ENCODE results near the gene CAMK2G.

The CAMK2G gene

DNA sequence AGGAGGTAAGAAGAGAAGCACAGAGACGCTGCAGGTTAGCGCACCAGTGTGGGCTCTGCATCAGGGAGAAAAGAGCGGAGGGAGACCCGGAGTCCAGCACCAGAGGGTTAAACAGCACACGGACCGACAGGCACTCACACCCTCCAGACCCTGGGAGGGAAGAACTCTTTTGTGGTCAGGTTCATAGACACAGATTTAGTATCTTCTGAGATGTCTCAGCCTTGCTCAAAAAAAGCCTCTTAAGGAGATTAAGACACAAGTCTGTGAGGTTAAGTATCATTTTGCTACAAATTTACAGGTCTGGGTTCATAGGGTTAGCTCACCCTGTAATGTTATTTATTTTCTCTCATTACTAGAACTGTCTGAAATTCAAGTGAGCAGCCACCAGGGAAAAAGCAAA lies 46.2 kb downstream of the CAMK2G start:
- TF ChIP-seq, protein P1, sequence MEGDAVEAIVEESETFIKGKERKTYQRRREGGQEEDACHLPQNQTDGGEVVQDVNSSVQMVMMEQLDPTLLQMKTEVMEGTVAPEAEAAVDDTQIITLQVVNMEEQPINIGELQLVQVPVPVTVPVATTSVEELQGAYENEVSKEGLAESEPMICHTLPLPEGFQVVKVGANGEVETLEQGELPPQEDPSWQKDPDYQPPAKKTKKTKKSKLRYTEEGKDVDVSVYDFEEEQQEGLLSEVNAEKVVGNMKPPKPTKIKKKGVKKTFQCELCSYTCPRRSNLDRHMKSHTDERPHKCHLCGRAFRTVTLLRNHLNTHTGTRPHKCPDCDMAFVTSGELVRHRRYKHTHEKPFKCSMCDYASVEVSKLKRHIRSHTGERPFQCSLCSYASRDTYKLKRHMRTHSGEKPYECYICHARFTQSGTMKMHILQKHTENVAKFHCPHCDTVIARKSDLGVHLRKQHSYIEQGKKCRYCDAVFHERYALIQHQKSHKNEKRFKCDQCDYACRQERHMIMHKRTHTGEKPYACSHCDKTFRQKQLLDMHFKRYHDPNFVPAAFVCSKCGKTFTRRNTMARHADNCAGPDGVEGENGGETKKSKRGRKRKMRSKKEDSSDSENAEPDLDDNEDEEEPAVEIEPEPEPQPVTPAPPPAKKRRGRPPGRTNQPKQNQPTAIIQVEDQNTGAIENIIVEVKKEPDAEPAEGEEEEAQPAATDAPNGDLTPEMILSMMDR (IDR thresholded peaks at IDR 0.05; ENCODE audit: low read length): no peak
- TF ChIP-seq EZH2 (IDR thresholded peaks at IDR 0.05; ENCODE audit: borderline replicate concordance, low read length): no peak
- no peak overlapping the region for H3K4me2 ChIP-seq (ENCODE audit: low read length)

DNA sequence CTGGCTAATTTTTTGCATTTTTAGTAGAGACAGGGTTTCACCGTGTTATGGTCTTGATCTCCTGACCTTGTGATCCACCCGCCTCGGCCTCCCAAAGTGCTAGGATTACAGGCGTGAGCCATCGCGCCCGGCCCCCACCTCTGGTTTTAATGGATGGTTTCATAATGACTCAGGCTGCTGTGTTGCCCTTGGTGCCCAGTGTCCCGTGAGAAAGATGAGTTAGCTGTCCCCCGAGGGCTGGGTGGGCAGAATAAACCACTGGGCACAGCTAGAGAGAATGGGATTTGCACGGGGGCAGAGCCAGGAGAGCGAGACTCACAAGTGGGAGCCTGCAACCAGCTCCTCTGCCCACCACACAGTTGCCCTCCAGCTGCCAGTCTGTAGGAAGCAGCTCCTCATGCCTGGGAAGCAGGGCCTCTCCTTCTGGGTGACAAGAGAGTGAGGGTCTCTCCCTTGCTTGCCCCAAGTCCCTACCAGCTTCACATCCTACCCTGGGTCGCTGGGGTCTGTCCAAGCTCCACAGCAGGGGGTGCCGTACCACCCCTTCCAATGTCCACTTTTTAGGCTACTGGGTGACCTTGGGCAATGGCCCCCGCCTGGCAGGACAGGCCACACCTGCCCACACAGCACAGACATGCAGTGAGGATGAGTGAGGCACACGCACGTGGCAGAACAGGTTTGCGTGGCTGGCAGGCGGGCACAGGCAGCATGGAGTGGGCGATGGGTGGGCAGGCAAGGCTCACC lies 46.8 kb downstream of the CAMK2G start:
- Histone ChIP-seq H3K4me3 (ENCODE audit: low read depth, low read length, poor library complexity, severe bottlenecking) (no peak overlapping the region), H3K9me2 (ENCODE audit: low read depth, low read length) (no peaks in the 10 kb centered on the region), H3K4me1 (ENCODE audit: insufficient read depth, low read length, severe bottlenecking) (no peaks in the 10 kb centered on the region), H3K9me3 (ENCODE audit: low read length) (no peaks in the 10 kb centered on the region), H3K9ac (ENCODE audit: low read length) (no peak overlapping the region), H3K27me3 (ENCODE audit: insufficient read depth, low read length) (no peaks in the 10 kb centered on the region), H3K36me3 (ENCODE audit: insufficient read depth, low read length) (peaks cover 18% of the 10 kb centered on the region), H2AFZ (ENCODE audit: low read length) (no peak overlapping the region), H4K20me1 (ENCODE audit: insufficient read depth, low read length) (no peaks in the 10 kb centered on the region), H3K27ac (ENCODE audit: low read depth, low read length, poor library complexity, severe bottlenecking) (no peak overlapping the region), H3K4me2 (ENCODE audit: low read length) (no peak overlapping the region), H3K79me2 (ENCODE audit: insufficient read depth, low read length) (no peaks in the 10 kb centered on the region), H3F3A (ENCODE audit: insufficient read depth, low read length) (no peaks in the 10 kb centered on the region)
- TF ChIP-seq EZH2 (IDR thresholded peaks at IDR 0.05; ENCODE audit: borderline replicate concordance, low read length): no peak
- TF ChIP-seq, protein P1 (IDR thresholded peaks at IDR 0.05; ENCODE audit: low read length): no peak

More for the DNA sequence above, 46.2 kb downstream of the CAMK2G start:
- peaks cover 18% of the 10 kb centered on the region for H3K36me3 ChIP-seq (ENCODE audit: insufficient read depth, low read length)
- no peak overlapping the region for H3K4me3 ChIP-seq (ENCODE audit: low read depth, low read length, poor library complexity, severe bottlenecking)
- no peaks in the 10 kb centered on the region for H3K4me1 ChIP-seq (ENCODE audit: insufficient read depth, low read length, severe bottlenecking)
- H3K9me2 ChIP-seq (ENCODE audit: low read depth, low read length): no peaks in the 10 kb centered on the region
- H3K79me2 ChIP-seq (ENCODE audit: insufficient read depth, low read length): no peaks in the 10 kb centered on the region
- H3F3A ChIP-seq (ENCODE audit: insufficient read depth, low read length): no peaks in the 10 kb centered on the region
- H3K27me3 ChIP-seq (ENCODE audit: insufficient read depth, low read length): no peaks in the 10 kb centered on the region
- no peaks in the 10 kb centered on the region for H3K9me3 ChIP-seq (ENCODE audit: low read length)
- no peaks in the 10 kb centered on the region for H4K20me1 ChIP-seq (ENCODE audit: insufficient read depth, low read length)
- no peak overlapping the region for H3K9ac ChIP-seq (ENCODE audit: low read length)
- no peak overlapping the region for H3K27ac ChIP-seq (ENCODE audit: low read depth, low read length, poor library complexity, severe bottlenecking)
- H2AFZ ChIP-seq (ENCODE audit: low read length): no peak overlapping the region

DNA sequence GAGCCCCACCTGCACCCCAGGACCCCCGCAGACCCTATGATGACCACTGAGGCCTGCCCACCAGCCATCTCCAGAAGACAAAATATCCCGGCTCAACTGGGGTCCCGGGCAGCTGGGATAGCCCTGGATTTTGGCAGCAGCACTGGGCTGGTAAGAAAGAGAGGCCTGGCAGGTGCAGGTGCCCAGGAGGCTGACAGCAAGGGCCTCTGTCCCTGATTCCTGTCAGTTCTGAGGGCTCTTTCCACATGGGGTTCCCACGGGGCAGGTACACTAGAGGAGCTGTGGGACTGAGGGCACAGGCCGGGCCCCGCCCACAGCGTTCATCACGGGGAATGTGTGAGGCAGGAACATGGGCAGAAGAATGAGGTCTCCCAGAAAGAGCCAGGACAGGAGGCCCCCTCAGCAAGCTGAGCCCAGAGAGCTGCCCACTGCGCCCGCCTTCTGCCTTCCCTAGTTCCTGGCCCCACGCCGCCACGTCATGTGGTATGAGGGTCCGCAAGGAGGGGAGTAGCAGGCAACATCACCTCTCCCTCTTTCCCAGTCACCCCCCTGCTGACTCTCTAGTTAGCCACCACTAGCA lies 50.1 kb downstream of the CAMK2G start:
- Histone ChIP-seq H3K27me3 (ENCODE audit: insufficient read depth, low read length) (no peaks in the 10 kb centered on the region), H3K9me3 (ENCODE audit: low read length) (no peaks in the 10 kb centered on the region), H3K4me1 (ENCODE audit: insufficient read depth, low read length, severe bottlenecking) (no peaks in the 10 kb centered on the region), H4K20me1 (ENCODE audit: insufficient read depth, low read length) (no peaks in the 10 kb centered on the region), H3K4me2 (ENCODE audit: low read length) (no peak overlapping the region), H2AFZ (ENCODE audit: low read length) (no peak overlapping the region), H3K4me3 (ENCODE audit: low read depth, low read length, poor library complexity, severe bottlenecking) (no peak overlapping the region), H3K27ac (ENCODE audit: low read depth, low read length, poor library complexity, severe bottlenecking) (no peak overlapping the region), H3K79me2 (ENCODE audit: insufficient read depth, low read length) (no peaks in the 10 kb centered on the region), H3K36me3 (ENCODE audit: insufficient read depth, low read length) (peaks cover 20% of the 10 kb centered on the region), H3F3A (ENCODE audit: insufficient read depth, low read length) (no peaks in the 10 kb centered on the region), H3K9me2 (ENCODE audit: low read depth, low read length) (no peaks in the 10 kb centered on the region), H3K9ac (ENCODE audit: low read length) (no peak overlapping the region)
- TF ChIP-seq, protein P1 (IDR thresholded peaks at IDR 0.05; ENCODE audit: low read length): no peak
- TF ChIP-seq EZH2 (IDR thresholded peaks at IDR 0.05; ENCODE audit: borderline replicate concordance, low read length): no peak
